ENCODE data around the gene TIAM1.

DNA sequence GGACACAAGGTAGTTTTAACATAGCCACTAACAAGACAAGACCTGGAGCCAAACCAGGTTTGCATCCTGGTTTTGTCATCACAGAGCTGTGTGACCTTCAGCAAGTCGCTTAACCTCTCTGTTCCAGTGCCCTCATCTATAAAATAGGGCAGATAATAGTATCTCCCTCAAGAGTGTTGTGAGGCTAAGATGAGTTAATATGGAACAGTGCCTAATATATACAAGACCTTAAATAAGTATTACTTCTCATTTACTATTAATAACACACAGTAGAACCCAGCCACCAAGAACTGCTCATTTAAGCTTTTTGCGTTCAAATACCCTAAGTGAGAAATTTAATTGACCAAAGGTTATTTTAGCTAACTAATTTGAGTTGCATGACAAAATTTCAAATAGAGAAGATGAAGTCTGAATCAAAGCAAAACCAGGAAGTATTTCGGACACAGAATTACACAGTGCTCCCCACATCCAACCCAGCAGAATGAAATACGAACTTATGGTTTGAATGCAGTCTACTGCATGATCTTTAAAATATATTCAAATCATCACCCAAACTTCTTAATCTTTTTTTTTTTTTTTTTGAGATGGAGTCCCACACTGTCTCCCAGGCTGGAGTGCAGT is 181.9 kb downstream of the TIAM1 start:
- TF ChIP-seq, protein P1, sequence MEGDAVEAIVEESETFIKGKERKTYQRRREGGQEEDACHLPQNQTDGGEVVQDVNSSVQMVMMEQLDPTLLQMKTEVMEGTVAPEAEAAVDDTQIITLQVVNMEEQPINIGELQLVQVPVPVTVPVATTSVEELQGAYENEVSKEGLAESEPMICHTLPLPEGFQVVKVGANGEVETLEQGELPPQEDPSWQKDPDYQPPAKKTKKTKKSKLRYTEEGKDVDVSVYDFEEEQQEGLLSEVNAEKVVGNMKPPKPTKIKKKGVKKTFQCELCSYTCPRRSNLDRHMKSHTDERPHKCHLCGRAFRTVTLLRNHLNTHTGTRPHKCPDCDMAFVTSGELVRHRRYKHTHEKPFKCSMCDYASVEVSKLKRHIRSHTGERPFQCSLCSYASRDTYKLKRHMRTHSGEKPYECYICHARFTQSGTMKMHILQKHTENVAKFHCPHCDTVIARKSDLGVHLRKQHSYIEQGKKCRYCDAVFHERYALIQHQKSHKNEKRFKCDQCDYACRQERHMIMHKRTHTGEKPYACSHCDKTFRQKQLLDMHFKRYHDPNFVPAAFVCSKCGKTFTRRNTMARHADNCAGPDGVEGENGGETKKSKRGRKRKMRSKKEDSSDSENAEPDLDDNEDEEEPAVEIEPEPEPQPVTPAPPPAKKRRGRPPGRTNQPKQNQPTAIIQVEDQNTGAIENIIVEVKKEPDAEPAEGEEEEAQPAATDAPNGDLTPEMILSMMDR (conservative IDR thresholded peaks at IDR 0.05): no peak
- no peak for TF ChIP-seq ZFX (IDR thresholded peaks at IDR 0.05)
